ENCODE data around the gene TMEM214. TPM values are rescaled to one million over a fixed set of nuclear protein-coding genes. Genes with fewer than 3 reads are reported as not detected.

The TMEM214 gene
- total and polyA plus RNA-seq, 2 donors from 2014 or later: 50.5 to 74.8 TPM

DNA sequence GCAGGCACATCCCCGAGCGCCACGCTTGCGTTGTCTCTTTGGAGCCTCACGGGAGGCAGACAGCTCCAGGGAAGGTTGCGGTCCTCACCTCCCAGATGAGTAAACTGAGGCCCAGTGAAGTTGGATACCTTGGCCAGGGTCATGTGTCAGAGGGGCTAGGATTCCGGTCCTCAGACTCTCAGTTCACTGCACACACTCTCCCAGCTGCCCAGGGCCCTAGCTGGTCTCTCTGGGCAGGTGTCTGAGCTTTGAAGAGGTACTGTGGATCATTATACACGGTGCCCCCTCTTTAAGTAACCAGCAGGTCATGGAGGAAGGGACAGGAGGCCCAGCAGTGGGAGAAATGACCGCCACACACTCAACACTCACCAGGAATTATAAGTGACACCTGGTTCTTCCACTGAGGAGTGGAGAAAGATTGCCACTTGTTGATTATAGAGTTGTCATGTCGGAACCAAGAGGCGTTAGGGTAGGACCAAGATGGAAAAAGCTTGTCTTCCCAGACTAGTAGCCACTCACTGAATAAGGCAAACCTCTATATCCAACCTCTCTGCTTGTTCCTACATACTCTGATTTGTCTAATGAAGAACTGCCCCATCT, 588 bp downstream of the TMEM214 start:
- no peaks in the 10 kb centered on the region for H3K27me3 ChIP-seq (ENCODE audit: control insufficient read depth, insufficient read depth, low read length)
- H3K27ac ChIP-seq (ENCODE audit: low read depth in 2 of 2, low read length in 2 of 2): peak overlapping the region; percentile 20 to 28
- H3K36me3 ChIP-seq (ENCODE audit: control insufficient read depth in 2 of 3, insufficient read depth in 3 of 3, low read length in 3 of 3): peaks cover 6 to 33% (median 32%) of the 10 kb centered on the region in 3 donors
- H3K9me3 ChIP-seq (ENCODE audit: control insufficient read depth in 2 of 3, insufficient read depth in 1 of 3, low read length in 3 of 3): no peaks in the 10 kb centered on the region
- TF ChIP-seq CTCF (IDR thresholded peaks at IDR 0.05; ENCODE audit: borderline replicate concordance, extremely low read depth, insufficient read depth): no peak
- FAIRE-seq: no peak
- DNase-seq: no peak
- intact Hi-C loops (cut with DNase I): no loop called here
- peak overlapping the region; percentile 57 to 99 (median 72) for H3K9ac ChIP-seq (ENCODE audit: low read length in 3 of 3)
- peaks cover 3 to 12% (median 9%) of the 10 kb centered on the region in 3 donors for H3K4me1 ChIP-seq (ENCODE audit: control insufficient read depth in 2 of 3, insufficient read depth in 2 of 3, low read depth in 1 of 3, low read length in 3 of 3)
- peak overlapping the region; percentile 63 to 97 (median 95) for H3K4me3 ChIP-seq (ENCODE audit: low read length in 3 of 3)

DNA sequence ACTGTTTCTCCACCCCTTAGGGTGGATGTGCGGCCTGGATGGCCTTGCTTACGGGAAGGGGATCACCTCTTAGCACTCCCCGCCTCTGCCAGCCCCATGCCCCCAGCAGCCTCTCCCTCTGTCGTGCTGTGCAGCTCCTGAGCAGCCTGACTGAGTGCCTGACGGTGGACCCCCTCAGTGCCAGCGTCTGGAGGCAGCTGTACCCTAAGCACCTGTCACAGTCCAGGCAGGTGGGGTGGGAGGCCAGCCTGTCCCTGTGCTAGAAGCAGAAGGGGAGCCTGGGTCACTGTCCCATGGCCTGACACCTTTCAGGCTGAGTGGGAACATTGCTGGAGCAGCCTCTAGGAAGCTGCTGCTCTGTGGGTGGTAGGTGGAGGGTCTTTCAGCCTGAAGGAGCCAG, 5.2 kb downstream of the TMEM214 start:
- Histone ChIP-seq H3K27me3 (ENCODE audit: control insufficient read depth, insufficient read depth, low read length) (no peaks in the 10 kb centered on the region), H3K27ac (ENCODE audit: low read depth in 2 of 2, low read length in 2 of 2) (no peak overlapping the region), H3K36me3 (ENCODE audit: control insufficient read depth in 2 of 3, insufficient read depth in 3 of 3, low read length in 3 of 3) (peaks cover 6 to 51% (median 46%) of the 10 kb centered on the region in 3 donors), H3K4me3 (ENCODE audit: low read length in 3 of 3) (no peak overlapping the region), H3K9ac (ENCODE audit: low read length in 3 of 3) (no peak overlapping the region), H3K4me1 (ENCODE audit: control insufficient read depth in 2 of 3, insufficient read depth in 2 of 3, low read depth in 1 of 3, low read length in 3 of 3) (peaks cover 5 to 20% (median 18%) of the 10 kb centered on the region in 3 donors), H3K9me3 (ENCODE audit: control insufficient read depth in 2 of 3, insufficient read depth in 1 of 3, low read length in 3 of 3) (no peaks in the 10 kb centered on the region)
- TF ChIP-seq CTCF (IDR thresholded peaks at IDR 0.05; ENCODE audit: borderline replicate concordance, extremely low read depth, insufficient read depth): no peak
- intact Hi-C loops (cut with DNase I): no loop called here
- FAIRE-seq (no peak), DNase-seq (no peak)

- no peak for TF ChIP-seq CTCF (IDR thresholded peaks at IDR 0.05; ENCODE audit: borderline replicate concordance, extremely low read depth, insufficient read depth)
- Histone ChIP-seq H3K9me3 (ENCODE audit: control insufficient read depth in 2 of 3, insufficient read depth in 1 of 3, low read length in 3 of 3) (no peaks in the 10 kb centered on the region), H3K36me3 (ENCODE audit: control insufficient read depth in 2 of 3, insufficient read depth in 3 of 3, low read length in 3 of 3) (peaks cover 6 to 51% (median 46%) of the 10 kb centered on the region in 3 donors), H3K27ac (ENCODE audit: low read depth in 2 of 2, low read length in 2 of 2) (no peak overlapping the region), H3K27me3 (ENCODE audit: control insufficient read depth, insufficient read depth, low read length) (no peaks in the 10 kb centered on the region), H3K4me3 (ENCODE audit: low read length in 3 of 3) (no peak overlapping the region), H3K9ac (ENCODE audit: low read length in 3 of 3) (no peak overlapping the region), H3K4me1 (ENCODE audit: control insufficient read depth in 2 of 3, insufficient read depth in 2 of 3, low read depth in 1 of 3, low read length in 3 of 3) (peaks cover 2 to 16% (median 13%) of the 10 kb centered on the region in 3 donors)
- intact Hi-C loops (cut with DNase I): no loop called here
- no peak for DNase-seq
- no peak for FAIRE-seq
Measured at GRCh38 chr2:27038631-27039339, 6.0 kb downstream of the TMEM214 start.
